Measurements from ENCODE around the gene SIRT7.

Gene SIRT7

GRCh38 chr17:81905424-81905875 is 12.5 kb downstream of the SIRT7 start:
- no peak for DNase-seq (ENCODE audit: low spot score)
- Histone ChIP-seq H3K4me3 (no peak overlapping the region), H3K27ac (no peak overlapping the region)
- TF ChIP-seq CTCF (IDR thresholded peaks at IDR 0.05), result no peak

DNA sequence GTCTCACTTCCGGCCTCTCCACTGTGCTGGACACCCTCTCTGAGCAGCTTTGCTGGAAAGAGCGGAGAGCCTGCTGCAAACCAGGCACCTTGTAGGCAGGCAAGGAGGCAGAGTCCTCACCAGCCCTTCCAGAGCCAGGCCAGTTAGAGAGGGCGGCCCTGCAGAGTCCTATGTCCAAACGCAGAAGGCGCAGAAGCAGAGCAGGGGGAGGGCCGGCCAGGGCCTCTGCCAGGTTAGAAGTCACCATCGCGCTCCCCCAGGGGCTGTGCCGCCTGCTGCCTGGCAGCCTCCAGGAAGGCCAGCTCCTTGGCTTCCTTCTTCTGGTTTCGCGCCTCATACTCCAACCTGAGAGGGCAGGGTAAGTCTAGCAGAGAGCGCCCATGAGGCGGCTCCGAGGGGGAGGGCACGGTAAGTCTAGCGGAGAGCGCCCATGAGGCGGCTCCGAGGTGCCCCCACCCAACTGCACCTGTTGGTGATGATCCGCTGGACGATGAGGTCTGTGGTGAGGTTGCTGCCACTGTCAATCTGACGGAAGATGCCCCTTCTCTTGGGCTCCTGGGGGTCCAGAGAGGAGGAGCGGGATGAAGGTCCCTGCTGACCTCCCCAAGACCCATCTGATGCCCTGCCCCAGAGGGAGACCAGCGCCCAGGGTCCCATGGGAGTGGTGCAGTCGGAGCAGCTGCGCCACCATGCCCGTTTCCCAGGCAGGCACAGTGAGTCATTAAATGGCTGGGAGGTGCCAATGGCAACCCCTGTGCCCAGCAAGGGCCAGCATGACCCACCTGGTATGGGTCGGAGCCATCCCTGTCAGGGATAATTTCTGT is 13.2 kb downstream of the SIRT7 start:
- Histone ChIP-seq H3K4me3 (no peak overlapping the region), H3K27ac (no peak overlapping the region)
- DNase-seq (ENCODE audit: low spot score), result no peak
- no peak for TF ChIP-seq CTCF (IDR thresholded peaks at IDR 0.05)

DNA sequence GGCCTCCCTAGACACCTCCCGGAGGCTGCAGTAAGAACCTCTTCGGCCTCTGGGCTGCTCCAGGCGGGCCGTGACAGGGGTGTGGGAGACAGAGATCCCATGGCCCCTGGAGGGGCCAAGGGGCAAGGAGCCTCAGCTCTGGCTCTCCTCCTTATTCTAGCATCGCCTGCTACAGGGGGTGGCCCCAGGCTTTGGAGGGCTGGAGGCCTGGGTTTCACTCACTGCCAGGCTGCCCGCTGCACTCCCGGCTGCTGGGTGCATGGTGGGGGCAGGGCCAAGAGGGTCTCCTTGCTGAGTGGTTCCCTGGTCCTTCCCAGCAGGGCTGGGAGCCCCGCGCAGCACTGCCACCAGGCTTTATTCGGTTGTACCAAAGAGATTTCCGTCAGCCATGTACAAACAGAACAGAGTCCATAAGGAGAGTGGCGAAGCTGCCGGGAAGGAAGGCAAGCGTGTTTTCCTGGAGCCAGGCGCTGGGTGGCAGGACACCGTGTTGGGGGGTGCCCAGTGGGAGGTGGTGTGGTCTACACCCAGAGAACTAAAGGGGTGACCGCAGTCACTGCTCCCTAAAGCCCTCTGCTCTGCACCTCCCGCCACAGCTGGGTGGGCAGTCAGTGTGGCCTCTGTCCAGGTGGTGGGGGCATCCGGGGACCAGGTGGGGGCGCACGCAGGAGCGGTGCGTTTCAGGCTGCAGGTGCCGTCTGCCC is 13.9 kb downstream of the SIRT7 start:
- H3K4me3 ChIP-seq, result no peak overlapping the region
- DNase-seq (ENCODE audit: low spot score), result no peak
- no peak for TF ChIP-seq CTCF (IDR thresholded peaks at IDR 0.05)
- no peak overlapping the region for H3K27ac ChIP-seq

GRCh38 chr17:81903415-81903831 is 14.6 kb downstream of the SIRT7 start:
- no peak for DNase-seq (ENCODE audit: low spot score)
- Histone ChIP-seq H3K4me3 (no peak overlapping the region), H3K27ac (peak overlapping the region in 1 of 2 donors; percentile 22)
- no peak for TF ChIP-seq CTCF (IDR thresholded peaks at IDR 0.05)

- Histone ChIP-seq H3K4me3 (peak overlapping the region; percentile 74), H3K27ac (peak overlapping the region in 1 of 2 donors; percentile 40)
- DNase-seq (ENCODE audit: low spot score), result no peak
Observed at GRCh38 chr17:81902653-81903414, 15.1 kb downstream of the SIRT7 start.

More at GRCh38 chr17:81902653-81903414, 15.1 kb downstream of the SIRT7 start:
- TF ChIP-seq CTCF (IDR thresholded peaks at IDR 0.05), result no peak

Measured in coronary artery (tissue), 2 donors.